Transverse colon (tissue), 4 donors: ENCODE measurements around the gene PCAT6. TPM values are rescaled to one million over a fixed set of nuclear protein-coding genes. Genes with fewer than 3 reads are reported as not detected.
"Not testable (repeated sequence)": the region's sequence is repeated elsewhere in the genome, so short reads cannot be mapped to it uniquely, and the experiment has no call there.

Experiments used
- DNase-seq: peaks from one replicate; pipeline ENCODE4 v3.0.0-alpha.2; 2019
- H3K27ac ChIP-seq, 4 donors: fragments of 200-600 bp; sonication (generic); 2 replicates each; pipeline ENCODE4 v1.5.1; 2016 to 2018; ENCODE audit warnings: inconsistent platforms in 4 of 4
- H3K27me3 ChIP-seq: fragments of 200-600 bp; sonication (generic); 2 replicates; pipeline ENCODE4 v1.5.1; 2017; ENCODE audit warnings: inconsistent platforms
- H3K36me3 ChIP-seq, 4 donors: fragments of 200-600 bp; sonication (generic); 2 replicates each; pipeline ENCODE4 v1.5.1; 2017 to 2019; ENCODE audit warnings: inconsistent platforms in 4 of 4
- H3K4me1 ChIP-seq, 4 donors: fragments of 200-600 bp; sonication (generic); 2 replicates each; pipeline ENCODE4 v1.5.1; 2017 to 2020; ENCODE audit warnings: inconsistent platforms in 4 of 4
- H3K4me3 ChIP-seq, 4 donors: fragments of 200-600 bp; sonication (generic); 1 replicate in 1 of 4; 2 replicates in 3 of 4; pipeline versions ENCODE4 v1.5.1 to v1.6.1; 2017 to 2019; ENCODE audit warnings: inconsistent platforms in 4 of 4
- H3K9me3 ChIP-seq, 2 donors: fragments of 200-600 bp; sonication (generic); 2 replicates each; pipeline ENCODE4 v1.5.1; 2017 to 2019; ENCODE audit warnings: inconsistent platforms in 2 of 2
- EP300 ChIP-seq: sonication (generic); formaldehyde crosslinking; IDR thresholded peaks from one replicate; pipeline ENCODE4 v1.6.1; 2017; ENCODE audit warnings: antibody characterized with exemption, low read depth
- POLR2A ChIP-seq: fragments of 450-650 bp; IDR thresholded peaks from one replicate; pipeline ENCODE4 v1.6.1; 2016; ENCODE audit warnings: antibody characterized with exemption, mild to moderate bottlenecking, moderate library complexity
- POLR2AphosphoS5 ChIP-seq, 3 donors: sonication (generic); formaldehyde crosslinking; IDR thresholded peaks; one replicate each; pipeline ENCODE4 v1.6.1; 2016; ENCODE audit warnings: antibody characterized with exemption in 3 of 3
- WGBS, 2 donors: methylation state at CpG; one replicate each; pipeline ENCODE4 v1.1.5; 2018; ENCODE audit warnings: low coverage in 1 of 2; 5-methylcytosine and 5-hydroxymethylcytosine counted together
- in situ Hi-C, 4 donors: fragments of 200-750 bp; cut with MboI; loops; one replicate each; pipeline versions ENCODE4 v1.15.0 to v1.15.1; 2017; ENCODE audit warnings: low sequenced_read_pairs in 3 of 4, low pct_ligation_motif_present in 1 of 4, low pct_unique_long_range_greater_than_20kb in 1 of 4
- intact Hi-C: fragments of 100-400 bp; cut with DNase I; formaldehyde crosslinking; loops from one replicate; pipeline ENCODE4 v1.15.1; 2023; ENCODE audit warnings: low total_unique reads
- total RNA-seq, 4 donors: library from RNA; depleted of rRNA; stranded (reverse); fragments of >200 nt; gene quantifications; one replicate each; pipeline ENCODE4 v1.1.0, GENCODE V29; 2016
- TF ChIP-seq, protein P1 (sequence below), 5 experiments: fragments of 200-600 bp in 3 of 5; fragments of 450-650 bp in 2 of 5; sonication (generic) in 3 of 5; IDR thresholded peaks; 1 replicate in 2 of 5; 2 replicates in 3 of 5; pipeline ENCODE4 v1.5.1; 2016 to 2017; ENCODE audit warnings: antibody characterized with exemption in 5 of 5, inconsistent platforms in 3 of 5, mild to moderate bottlenecking in 2 of 5, moderate library complexity in 1 of 5

Gene PCAT6
- total RNA-seq, 4 donors from 2014 or later, result not detected

DNA sequence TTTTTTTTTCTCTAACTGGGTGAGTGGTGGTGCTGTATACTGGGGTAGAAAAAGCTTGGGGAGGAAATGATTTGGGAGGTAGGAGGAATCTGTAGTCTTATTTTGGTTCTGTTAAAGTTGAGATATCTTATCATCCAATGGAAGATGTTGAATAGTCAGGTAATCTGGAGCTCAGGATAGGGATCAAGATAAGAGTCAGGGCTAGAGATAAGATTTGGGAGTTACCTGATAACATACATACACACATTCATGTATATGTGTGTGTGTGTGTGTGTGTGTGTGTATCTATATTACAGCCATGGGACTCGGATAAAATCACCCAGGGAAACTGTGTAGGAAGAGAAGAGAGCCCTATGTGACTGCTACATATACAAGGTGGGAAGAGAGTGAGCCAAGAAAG is 8.1 kb downstream of the PCAT6 start:
- intact Hi-C loops, result no loop called here

DNA sequence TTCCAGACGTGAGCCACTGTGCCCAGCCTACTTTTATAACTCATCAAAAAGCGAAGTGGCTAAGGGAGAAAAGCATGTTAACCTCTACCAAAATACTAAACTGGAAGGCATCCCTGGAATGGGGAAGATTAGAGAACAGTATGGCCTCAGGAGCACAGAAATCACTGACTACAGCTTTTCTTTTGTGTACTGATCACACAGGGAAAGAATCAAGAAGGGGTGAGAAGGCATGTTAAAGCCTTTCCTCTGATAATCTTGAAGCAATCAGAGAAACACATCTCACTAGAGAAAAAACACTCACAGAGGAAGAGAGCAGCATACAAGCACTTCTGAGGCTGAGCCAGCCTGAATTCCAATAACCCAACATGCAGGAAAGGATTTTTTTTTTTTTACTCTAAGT is 10.7 kb downstream of the PCAT6 start:
- WGBS, 2 donors, result 50 to 57% methylated on average over 1 to 2 of the region's 2 CpGs
- Histone ChIP-seq H3K36me3 (no peaks in the 10 kb centered on the region), H3K4me3 (no peak overlapping the region), H3K27ac (no peak overlapping the region), H3K9me3 (no peaks in the 10 kb centered on the region), H3K4me1 (no peaks in the 10 kb centered on the region), H3K27me3 (no peaks in the 10 kb centered on the region)
- intact Hi-C loops (no loop called here), in situ Hi-C loops (no loop called here)
- no peak for DNase-seq
- no peak for TF ChIP-seq EP300
- no peak for TF ChIP-seq POLR2A
- TF ChIP-seq, protein P1, sequence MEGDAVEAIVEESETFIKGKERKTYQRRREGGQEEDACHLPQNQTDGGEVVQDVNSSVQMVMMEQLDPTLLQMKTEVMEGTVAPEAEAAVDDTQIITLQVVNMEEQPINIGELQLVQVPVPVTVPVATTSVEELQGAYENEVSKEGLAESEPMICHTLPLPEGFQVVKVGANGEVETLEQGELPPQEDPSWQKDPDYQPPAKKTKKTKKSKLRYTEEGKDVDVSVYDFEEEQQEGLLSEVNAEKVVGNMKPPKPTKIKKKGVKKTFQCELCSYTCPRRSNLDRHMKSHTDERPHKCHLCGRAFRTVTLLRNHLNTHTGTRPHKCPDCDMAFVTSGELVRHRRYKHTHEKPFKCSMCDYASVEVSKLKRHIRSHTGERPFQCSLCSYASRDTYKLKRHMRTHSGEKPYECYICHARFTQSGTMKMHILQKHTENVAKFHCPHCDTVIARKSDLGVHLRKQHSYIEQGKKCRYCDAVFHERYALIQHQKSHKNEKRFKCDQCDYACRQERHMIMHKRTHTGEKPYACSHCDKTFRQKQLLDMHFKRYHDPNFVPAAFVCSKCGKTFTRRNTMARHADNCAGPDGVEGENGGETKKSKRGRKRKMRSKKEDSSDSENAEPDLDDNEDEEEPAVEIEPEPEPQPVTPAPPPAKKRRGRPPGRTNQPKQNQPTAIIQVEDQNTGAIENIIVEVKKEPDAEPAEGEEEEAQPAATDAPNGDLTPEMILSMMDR (IDR thresholded peaks at IDR 0.05), result no peak
- no peak for TF ChIP-seq POLR2AphosphoS5 (IDR thresholded peaks at IDR 0.05)

More for the DNA sequence above, 8.1 kb downstream of the PCAT6 start:
- H3K9me3 ChIP-seq, result no peaks in the 10 kb centered on the region
- WGBS, 2 donors, result 38 to 50% methylated on average over 1 of the region's 1 CpG
- no peaks in the 10 kb centered on the region for H3K27me3 ChIP-seq
- in situ Hi-C loops, result no loop called here
- H3K4me1 ChIP-seq, result peaks cover 0 to 4% (median 0%) of the 10 kb centered on the region in 4 donors
- H3K4me3 ChIP-seq, result no peak overlapping the region
- no peak overlapping the region for H3K27ac ChIP-seq
- DNase-seq, result no peak
- TF ChIP-seq POLR2A (no peak), EP300 (no peak), POLR2AphosphoS5 (IDR thresholded peaks at IDR 0.05) (no peak)
- TF ChIP-seq, protein P1 (IDR thresholded peaks at IDR 0.05), result no peak
- H3K36me3 ChIP-seq, result no peaks in the 10 kb centered on the region

DNA sequence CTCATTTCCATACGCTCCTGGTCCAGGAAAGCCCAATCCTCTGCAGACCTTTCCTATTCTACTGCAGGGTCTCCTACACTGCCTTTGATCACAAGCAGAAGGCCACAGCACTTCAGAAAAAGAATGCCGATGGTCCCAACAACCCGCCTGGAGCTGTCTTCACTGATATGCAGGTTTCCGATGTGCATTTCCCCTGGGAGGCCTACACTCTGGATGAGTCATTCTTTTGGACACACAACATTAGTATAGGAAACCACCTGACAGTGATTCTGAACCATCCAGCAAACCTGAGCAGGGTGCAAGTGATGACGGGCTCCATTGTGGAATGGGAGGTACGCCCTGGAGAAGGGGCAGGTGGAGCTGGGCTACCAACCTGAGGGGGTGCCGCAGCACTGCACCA is 15.0 kb downstream of the PCAT6 start:
- TF ChIP-seq POLR2A (no peak), EP300 (no peak), POLR2AphosphoS5 (IDR thresholded peaks at IDR 0.05) (no peak)
- TF ChIP-seq, protein P1 (IDR thresholded peaks at IDR 0.05), result no peak
- 80 to 91% methylated on average over 1 to 7 of the region's 7 CpGs for WGBS, 2 donors
- Histone ChIP-seq H3K27me3 (no peaks in the 10 kb centered on the region), H3K36me3 (no peaks in the 10 kb centered on the region), H3K27ac (no peak overlapping the region), H3K4me1 (no peaks in the 10 kb centered on the region), H3K9me3 (no peaks in the 10 kb centered on the region), H3K4me3 (no peak overlapping the region)
- intact Hi-C loops (loop anchor here (1.0 kb wide), 1 partner anchor 26 kb away; no protein-coding TSS in a partner anchor), in situ Hi-C loops (no loop called here)
- DNase-seq, result no peak

DNA sequence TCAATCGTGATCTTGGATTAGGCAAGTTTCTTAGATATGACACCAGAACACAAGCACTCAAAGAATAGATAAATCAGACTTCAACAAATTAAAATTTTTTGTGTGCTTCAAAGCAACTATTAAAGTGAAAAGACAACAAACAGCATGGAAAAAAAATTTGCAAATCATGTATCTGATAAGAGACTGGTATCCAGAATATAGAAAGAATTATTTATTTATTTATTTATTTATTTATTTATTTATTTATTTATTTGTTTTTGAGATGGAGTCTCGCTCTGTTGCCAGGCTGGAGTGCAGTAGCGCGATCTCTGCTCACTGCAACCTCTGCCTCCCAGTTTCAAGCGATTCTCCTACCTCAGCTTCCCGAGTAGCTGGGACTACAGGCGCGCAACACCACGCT is 18.5 kb downstream of the PCAT6 start:
- H3K27me3 ChIP-seq, in situ Hi-C loops, H3K27ac ChIP-seq, H3K4me1 ChIP-seq, DNase-seq, H3K4me3 ChIP-seq, intact Hi-C loops, H3K36me3 ChIP-seq, H3K9me3 ChIP-seq: not testable (repeated sequence)
- WGBS, 2 donors, result 94 to 96% methylated on average over 7 to 9 of the region's 9 CpGs

DNA sequence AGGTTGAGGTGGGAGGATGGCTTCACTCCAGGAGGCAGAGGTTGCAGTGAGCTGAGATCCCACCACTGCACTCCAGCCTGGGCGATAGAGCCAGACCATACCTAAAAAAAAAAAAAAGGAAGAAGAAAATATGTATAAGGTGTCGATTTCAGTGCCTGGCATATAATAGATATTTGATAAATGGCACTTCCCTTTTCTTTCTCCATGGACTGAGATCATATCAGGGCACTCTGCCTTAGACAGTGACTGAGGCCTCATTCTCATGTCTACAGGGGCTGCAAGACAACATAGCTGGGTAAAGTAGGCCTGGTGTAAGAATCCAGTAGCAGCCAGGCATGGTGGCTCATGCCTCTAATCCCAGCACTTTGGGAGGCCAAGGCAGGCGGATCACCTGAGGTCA is 21.2 kb downstream of the PCAT6 start:
- Histone ChIP-seq H3K36me3 (no peaks in the 10 kb centered on the region), H3K4me1 (peaks cover 0 to 6% (median 1%) of the 10 kb centered on the region in 4 donors), H3K4me3 (no peak overlapping the region), H3K9me3 (no peaks in the 10 kb centered on the region), H3K27me3 (no peaks in the 10 kb centered on the region), H3K27ac (no peak overlapping the region)
- WGBS, 2 donors, result 72 to 90% methylated on average over 2 to 3 of the region's 3 CpGs
- TF ChIP-seq POLR2AphosphoS5 (IDR thresholded peaks at IDR 0.05) (no peak), EP300 (no peak), POLR2A (no peak)
- TF ChIP-seq, protein P1 (IDR thresholded peaks at IDR 0.05), result no peak
- DNase-seq, result no peak
- intact Hi-C loops, result no loop called here
- in situ Hi-C loops, result no loop called here
